Esophagus muscularis mucosa (tissue), 4 donors: ENCODE measurements around the gene ATP6AP1.

ENCODE experiments used
- CTCF ChIP-seq, 3 experiments: fragments of 200-600 bp in 2 of 3; fragments of 450-650 bp in 1 of 3; sonication (generic) in 2 of 3; IDR thresholded peaks; one replicate each; pipeline ENCODE4 v1.5.1; 2017 to 2019; ENCODE audit warnings: antibody characterized with exemption in 3 of 3, mild to moderate bottlenecking in 2 of 3, moderate library complexity in 1 of 3
- EP300 ChIP-seq: sonication (generic); formaldehyde crosslinking; IDR thresholded peaks from one replicate; pipeline ENCODE4 v1.6.1; 2017; ENCODE audit warnings: antibody characterized with exemption
- POLR2A ChIP-seq: fragments of 450-650 bp; IDR thresholded peaks from one replicate; pipeline ENCODE4 v1.6.1; 2017; ENCODE audit warnings: antibody characterized with exemption, moderate library complexity, mild to moderate bottlenecking, low read depth
- POLR2AphosphoS5 ChIP-seq, 2 donors: sonication (generic); formaldehyde crosslinking; IDR thresholded peaks; one replicate each; pipeline ENCODE4 v1.6.1; 2017; ENCODE audit warnings: antibody characterized with exemption in 2 of 2

- no peak for TF ChIP-seq CTCF (IDR thresholded peaks at IDR 0.05)
- TF ChIP-seq POLR2A, result no peak
- no peak for TF ChIP-seq POLR2AphosphoS5 (IDR thresholded peaks at IDR 0.05)
- TF ChIP-seq EP300, result no peak
These were observed 56.0 kb downstream of the ATP6AP1 start for GRCh38 chrX:154484255-154485149.
